GM12872 (cell line): ENCODE measurements around the gene PDE5A.

Experiments
- CTCF ChIP-seq: IDR thresholded peaks from 3 replicates; pipeline ENCODE4 v1.5.1; 2011; ENCODE audit warnings: low read depth, mild to moderate bottlenecking, low read length, moderate library complexity; ENCODE audit not compliant: insufficient read depth

PDE5A gene

GRCh38 chr4:119626420-119626819 lies 2.2 kb downstream of the PDE5A start:
- TF ChIP-seq CTCF, result no peak

- TF ChIP-seq CTCF, result no peak
Observed at GRCh38 chr4:119625761-119626160, 2.8 kb downstream of the PDE5A start.

- TF ChIP-seq CTCF, result no peak
Observed at GRCh38 chr4:119624356-119624755, 4.2 kb downstream of the PDE5A start.

- no peak for TF ChIP-seq CTCF
Observed at GRCh38 chr4:119623025-119623424, 5.6 kb downstream of the PDE5A start.

- no peak for TF ChIP-seq CTCF
Observed at GRCh38 chr4:119615068-119615719, 13.4 kb downstream of the PDE5A start.

- no peak for TF ChIP-seq CTCF
Observed at GRCh38 chr4:119604266-119604665, 24.3 kb downstream of the PDE5A start.

- no peak for TF ChIP-seq CTCF
Observed at GRCh38 chr4:119602366-119602765, 26.2 kb downstream of the PDE5A start.
